HG02759 (cell line): Measurements from ENCODE around the gene TUT4.

Source experiments
- ATAC-seq: cut with Tn5 transposase; IDR thresholded peaks from one replicate; pipeline ENCODE4 v1.9.1; 2021; ENCODE audit warnings: mild to moderate bottlenecking, moderate library complexity; ENCODE audit not compliant: unreplicated experiment

Gene TUT4

GRCh38 chr1:52534928-52535764 lies 17.7 kb downstream of the TUT4 start:
- no peak for ATAC-seq

- no peak for ATAC-seq
Observed at GRCh38 chr1:52533713-52534112, 19.2 kb downstream of the TUT4 start.

- ATAC-seq: no peak
Observed at GRCh38 chr1:52532731-52533327, 20.1 kb downstream of the TUT4 start.

GRCh38 chr1:52532247-52532646 lies 20.6 kb downstream of the TUT4 start:
- peak; percentile 48 for ATAC-seq

- ATAC-seq: no peak
Observed at GRCh38 chr1:52531249-52531872, 21.5 kb downstream of the TUT4 start.

GRCh38 chr1:52530563-52531144 lies 22.2 kb downstream of the TUT4 start:
- no peak for ATAC-seq

GRCh38 chr1:52523376-52523775 lies 29.5 kb downstream of the TUT4 start:
- ATAC-seq: no peak

- no peak for ATAC-seq
Observed at GRCh38 chr1:52520148-52520547, 32.7 kb downstream of the TUT4 start.

GRCh38 chr1:52518962-52519361 lies 33.9 kb downstream of the TUT4 start:
- ATAC-seq: no peak

- ATAC-seq: no peak
Observed at GRCh38 chr1:52511851-52512615, 40.9 kb downstream of the TUT4 start.

GRCh38 chr1:52511439-52511838 lies 41.5 kb downstream of the TUT4 start:
- ATAC-seq: no peak

- no peak for ATAC-seq
Observed at GRCh38 chr1:52506920-52507546, 45.9 kb downstream of the TUT4 start.

- no peak for ATAC-seq
Observed at GRCh38 chr1:52506349-52506748, 46.5 kb downstream of the TUT4 start.

GRCh38 chr1:52504720-52505119 lies 48.2 kb downstream of the TUT4 start:
- no peak for ATAC-seq

- no peak for ATAC-seq
Observed at GRCh38 chr1:52503706-52504105, 49.2 kb downstream of the TUT4 start.

- no peak for ATAC-seq
Observed at GRCh38 chr1:52502789-52503188, 50.1 kb downstream of the TUT4 start.

- ATAC-seq: no peak
Observed at GRCh38 chr1:52487632-52488031, 65.3 kb downstream of the TUT4 start.

GRCh38 chr1:52482326-52483004 lies 70.4 kb downstream of the TUT4 start:
- no peak for ATAC-seq

GRCh38 chr1:52479076-52479475 lies 73.8 kb downstream of the TUT4 start:
- no peak for ATAC-seq

- ATAC-seq: no peak
Observed at GRCh38 chr1:52477876-52478275, 75.0 kb downstream of the TUT4 start.
